Activated CD4-positive, alpha-beta T cell treated with anti-CD3 and anti-CD28 coated beads for 36 hours (primary cell): ENCODE data around the gene APBA1. TPM values are rescaled to one million over a fixed set of nuclear protein-coding genes. Genes with fewer than 3 reads are reported as not detected.

Experiments
- ATAC-seq: fragments of 200-7000 bp; cut with Tn5 transposase; one replicate; pipeline ENCODE4 v1.10.0; 2021; ENCODE audit warnings: mild to moderate bottlenecking, moderate library complexity
- CTCF ChIA-PET: fragments of 350-600 bp; sonication (Branson Sonifier 250); formaldehyde crosslinking; loops from one replicate; lab custom pipeline; 2021; ENCODE audit warnings: antibody characterized with exemption; lab: Charles Lee
- POLR2A ChIA-PET: fragments of 350-600 bp; sonication (Branson Sonifier 250); formaldehyde crosslinking; loops from one replicate; lab custom pipeline; 2021; ENCODE audit warnings: antibody characterized with exemption, inconsistent platforms; lab: Charles Lee
- DNase-seq: peaks from one replicate; pipeline ENCODE4 v3.0.0-alpha.2; 2020
- H3K27ac Mint-ChIP-seq: one replicate; pipeline ENCODE4 v1.8.0; 2021; ENCODE audit warnings: mixed read lengths
- H3K27me3 Mint-ChIP-seq: one replicate; pipeline ENCODE4 v1.8.0; 2021; ENCODE audit warnings: mixed read lengths
- H3K36me3 Mint-ChIP-seq: one replicate; pipeline ENCODE4 v1.8.0; 2021; ENCODE audit warnings: low read depth, mixed read lengths
- H3K4me1 Mint-ChIP-seq: one replicate; pipeline ENCODE4 v1.8.0; 2021; ENCODE audit warnings: mixed read lengths
- H3K4me3 Mint-ChIP-seq: one replicate; pipeline ENCODE4 v1.8.0; 2021; ENCODE audit warnings: mild to moderate bottlenecking, moderate library complexity, mixed read lengths
- H3K9me3 Mint-ChIP-seq: one replicate; pipeline ENCODE4 v1.8.0; 2021; ENCODE audit warnings: low read depth, mixed read lengths
- intact Hi-C, 2 experiments: fragments of 100-400 bp; cut with DNase I in 1 of 2; cut with micrococcal nuclease in 1 of 2; formaldehyde crosslinking; loops; one replicate each; pipeline versions ENCODE4 v1.14.2 to v1.15.1; 2022 to 2024; cut with DNase I, micrococcal nuclease
- total RNA-seq, 2 experiments: library from RNA; stranded (reverse); gene quantifications; one replicate each; pipeline ENCODE4 v1.2.3, GENCODE V29; 2021

Gene APBA1
- total RNA-seq, 2 experiments from 2014 or later, result 0.16 to 0.35 TPM

GRCh38 chr9:69495296-69495695, 176.9 kb downstream of the APBA1 start:
- Mint-ChIP-seq H3K27ac (no peak overlapping the region), H3K9me3 (no peaks in the 10 kb centered on the region), H3K36me3 (no peaks in the 10 kb centered on the region), H3K4me3 (no peak overlapping the region), H3K4me1 (peaks cover 3% of the 10 kb centered on the region), H3K27me3 (no peaks in the 10 kb centered on the region)
- intact Hi-C loops, result no loop called here
- ChIA-PET CTCF (interaction anchor here (0.7 kb wide), 1 partner anchor 356 kb away, joined by 3 read pairs; no protein-coding TSS in a partner anchor), POLR2A (no interaction called here)
- ATAC-seq (no peak), DNase-seq (no peak)

GRCh38 chr9:69494763-69495162, 177.4 kb downstream of the APBA1 start:
- Mint-ChIP-seq H3K4me3 (no peak overlapping the region), H3K27ac (no peak overlapping the region), H3K9me3 (no peaks in the 10 kb centered on the region), H3K36me3 (no peaks in the 10 kb centered on the region), H3K4me1 (peaks cover 3% of the 10 kb centered on the region), H3K27me3 (no peaks in the 10 kb centered on the region)
- DNase-seq (no peak), ATAC-seq (no peak)
- intact Hi-C loops, result no loop called here
- ChIA-PET POLR2A (no interaction called here), CTCF (no interaction called here)

GRCh38 chr9:69494208-69494607, 178.0 kb downstream of the APBA1 start:
- ChIA-PET POLR2A (no interaction called here), CTCF (interaction anchor here (1.2 kb wide), 1 partner anchor 71 kb away, joined by 3 read pairs; no protein-coding TSS in a partner anchor)
- intact Hi-C loops, result no loop called here
- Mint-ChIP-seq H3K36me3 (no peaks in the 10 kb centered on the region), H3K9me3 (no peaks in the 10 kb centered on the region), H3K4me3 (no peak overlapping the region), H3K4me1 (peaks cover 3% of the 10 kb centered on the region), H3K27me3 (no peaks in the 10 kb centered on the region), H3K27ac (no peak overlapping the region)
- DNase-seq, result no peak
- ATAC-seq, result no peak

GRCh38 chr9:69486498-69486897, 185.7 kb downstream of the APBA1 start:
- intact Hi-C loops, result no loop called here
- ChIA-PET CTCF (no interaction called here), POLR2A (no interaction called here)
- no peak overlapping the region for H3K4me3 Mint-ChIP-seq
- ATAC-seq (no peak), DNase-seq (no peak)
- H3K27me3 Mint-ChIP-seq, result no peaks in the 10 kb centered on the region
- H3K4me1 Mint-ChIP-seq, result no peaks in the 10 kb centered on the region
- no peak overlapping the region for H3K27ac Mint-ChIP-seq
- no peaks in the 10 kb centered on the region for H3K36me3 Mint-ChIP-seq
- H3K9me3 Mint-ChIP-seq, result no peaks in the 10 kb centered on the region

- H3K27ac Mint-ChIP-seq, result no peak overlapping the region
- H3K4me3 Mint-ChIP-seq, result no peak overlapping the region
- no peak for ATAC-seq
- ChIA-PET CTCF (interaction anchor here (0.6 to 1.4 kb wide), 2 partner anchors 12 to 50 kb away, joined by 4 to 6 read pairs; no protein-coding TSS in a partner anchor), POLR2A (no interaction called here)
- H3K9me3 Mint-ChIP-seq, result no peaks in the 10 kb centered on the region
- intact Hi-C loops, result no loop called here
- no peak for DNase-seq
- H3K27me3 Mint-ChIP-seq, result no peaks in the 10 kb centered on the region
- no peaks in the 10 kb centered on the region for H3K4me1 Mint-ChIP-seq
- no peaks in the 10 kb centered on the region for H3K36me3 Mint-ChIP-seq
These were observed 186.7 kb downstream of the APBA1 start for GRCh38 chr9:69485466-69485865.

- no peak overlapping the region for H3K4me3 Mint-ChIP-seq
- H3K36me3 Mint-ChIP-seq, result no peaks in the 10 kb centered on the region
- no peak for ATAC-seq
- no peak for DNase-seq
- POLR2A ChIA-PET, result no interaction called here
- H3K27ac Mint-ChIP-seq, result no peak overlapping the region
- CTCF ChIA-PET, result interaction anchor here (1.0 to 1.1 kb wide), 3 partner anchors 12 to 62 kb away, joined by 3 to 4 read pairs (median 3); no protein-coding TSS in a partner anchor
- H3K27me3 Mint-ChIP-seq, result no peaks in the 10 kb centered on the region
- intact Hi-C loops, result no loop called here
- no peaks in the 10 kb centered on the region for H3K9me3 Mint-ChIP-seq
- no peaks in the 10 kb centered on the region for H3K4me1 Mint-ChIP-seq
These were observed 188.2 kb downstream of the APBA1 start for GRCh38 chr9:69483886-69484422.

GRCh38 chr9:69476797-69477196, 195.4 kb downstream of the APBA1 start:
- ATAC-seq (no peak), DNase-seq (no peak)
- Mint-ChIP-seq H3K36me3 (no peaks in the 10 kb centered on the region), H3K4me3 (no peak overlapping the region), H3K9me3 (no peaks in the 10 kb centered on the region), H3K27ac (no peak overlapping the region), H3K4me1 (peaks cover 23% of the 10 kb centered on the region), H3K27me3 (peaks cover 2% of the 10 kb centered on the region)
- ChIA-PET CTCF (no interaction called here), POLR2A (interaction anchor here (0.6 kb wide), 1 partner anchor 23 kb away, joined by 3 read pairs; no protein-coding TSS in a partner anchor)
- intact Hi-C loops, result no loop called here

- POLR2A ChIA-PET, result interaction anchor here (0.6 kb wide), 1 partner anchor 22 kb away, joined by 3 read pairs; no protein-coding TSS in a partner anchor
- CTCF ChIA-PET, result no interaction called here
- Mint-ChIP-seq H3K27me3 (peaks cover 2% of the 10 kb centered on the region), H3K4me3 (no peak overlapping the region), H3K36me3 (no peaks in the 10 kb centered on the region), H3K27ac (no peak overlapping the region), H3K4me1 (peaks cover 23% of the 10 kb centered on the region), H3K9me3 (no peaks in the 10 kb centered on the region)
- DNase-seq (peak; percentile 32), ATAC-seq (peak; percentile 89)
- intact Hi-C loops, result no loop called here
These were observed 196.2 kb downstream of the APBA1 start for GRCh38 chr9:69476016-69476415.

- intact Hi-C loops, result no loop called here
- peaks cover 23% of the 10 kb centered on the region for H3K4me1 Mint-ChIP-seq
- peak; percentile 49 for ATAC-seq
- no peaks in the 10 kb centered on the region for H3K9me3 Mint-ChIP-seq
- ChIA-PET POLR2A (no interaction called here), CTCF (no interaction called here)
- no peaks in the 10 kb centered on the region for H3K36me3 Mint-ChIP-seq
- peaks cover 2% of the 10 kb centered on the region for H3K27me3 Mint-ChIP-seq
- no peak overlapping the region for H3K27ac Mint-ChIP-seq
- no peak overlapping the region for H3K4me3 Mint-ChIP-seq
- DNase-seq, result peak; percentile 8
These were observed 197.3 kb downstream of the APBA1 start for GRCh38 chr9:69474821-69475220.

GRCh38 chr9:69472101-69472620, 200.0 kb downstream of the APBA1 start:
- Mint-ChIP-seq H3K4me1 (peaks cover 23% of the 10 kb centered on the region), H3K36me3 (no peaks in the 10 kb centered on the region), H3K27ac (no peak overlapping the region), H3K4me3 (no peak overlapping the region), H3K9me3 (no peaks in the 10 kb centered on the region), H3K27me3 (peaks cover 2% of the 10 kb centered on the region)
- POLR2A ChIA-PET, result no interaction called here
- no peak for ATAC-seq
- CTCF ChIA-PET, result interaction anchor here (0.6 to 1.5 kb wide), 4 partner anchors 11 to 116 kb away, joined by 3 read pairs; no protein-coding TSS in a partner anchor
- intact Hi-C loops, result no loop called here
- no peak for DNase-seq

- CTCF ChIA-PET, result interaction anchor here (1.5 kb wide), 1 partner anchor 15 kb away, joined by 3 read pairs; no protein-coding TSS in a partner anchor
- POLR2A ChIA-PET, result no interaction called here
- DNase-seq (no peak), ATAC-seq (no peak)
- intact Hi-C loops, result no loop called here
- peaks cover 19% of the 10 kb centered on the region for H3K4me1 Mint-ChIP-seq
- H3K27me3 Mint-ChIP-seq, result peaks cover 2% of the 10 kb centered on the region
- H3K9me3 Mint-ChIP-seq, result no peaks in the 10 kb centered on the region
- no peak overlapping the region for H3K4me3 Mint-ChIP-seq
- H3K36me3 Mint-ChIP-seq, result no peaks in the 10 kb centered on the region
- H3K27ac Mint-ChIP-seq, result no peak overlapping the region
These were observed 200.7 kb downstream of the APBA1 start for GRCh38 chr9:69471433-69471832.
